Smooth muscle cell (in vitro differentiated cells): ENCODE results near the gene JAKMIP3. TPM values are rescaled to one million over a fixed set of nuclear protein-coding genes. Genes with fewer than 3 reads are reported as not detected.
A peak's percentile ranks its signal among the peaks of the same experiment; 100 is the strongest.

Source experiments
- DNase-seq: peaks from one replicate; lab custom pipeline; 2025; ENCODE audit not compliant: unreplicated experiment; lab: John Stamatoyannopoulos, UW
- H2AFZ ChIP-seq: fragments of 200-600 bp; sonication (generic); 2 replicates; pipeline ENCODE4 v1.6.0; 2016; ENCODE audit warnings: antibody characterized with exemption, low read depth, mild to moderate bottlenecking
- H3F3A ChIP-seq: fragments of 200-600 bp; sonication (generic); 2 replicates; pipeline ENCODE4 v1.6.0; 2017; ENCODE audit warnings: antibody characterized with exemption, low read depth
- H3K27ac ChIP-seq: fragments of 200-600 bp; sonication (generic); 2 replicates; pipeline ENCODE4 v1.5.1; 2016; ENCODE audit warnings: low read depth, mild to moderate bottlenecking
- H3K27me3 ChIP-seq: fragments of 200-600 bp; sonication (generic); 2 replicates; pipeline ENCODE4 v1.6.1; 2016; ENCODE audit warnings: low read depth, mild to moderate bottlenecking
- H3K36me3 ChIP-seq: fragments of 200-600 bp; sonication (generic); 2 replicates; pipeline ENCODE4 v1.5.1; 2016; ENCODE audit warnings: low read depth
- H3K4me1 ChIP-seq: fragments of 200-600 bp; sonication (generic); 2 replicates; pipeline ENCODE4 v1.5.1; 2016; ENCODE audit warnings: low read depth
- H3K4me2 ChIP-seq: fragments of 200-600 bp; sonication (generic); 2 replicates; pipeline ENCODE4 v1.6.0; 2016; ENCODE audit warnings: mild to moderate bottlenecking
- H3K4me3 ChIP-seq: fragments of 200-600 bp; sonication (generic); 2 replicates; pipeline ENCODE4 v1.5.1; 2016; ENCODE audit warnings: mild to moderate bottlenecking
- H3K79me2 ChIP-seq: fragments of 200-600 bp; sonication (generic); 2 replicates; pipeline ENCODE4 v1.6.0; 2016; ENCODE audit warnings: low read depth, mild to moderate bottlenecking
- H3K9ac ChIP-seq: fragments of 200-600 bp; sonication (generic); 2 replicates; pipeline ENCODE4 v1.6.0; 2016; ENCODE audit warnings: low read depth
- H3K9me3 ChIP-seq: fragments of 200-600 bp; sonication (generic); replicated peaks from 2 replicates; pipeline ENCODE4 v1.5.1; 2016; ENCODE audit warnings: low read depth
- H4K20me1 ChIP-seq: fragments of 200-600 bp; sonication (generic); 2 replicates; pipeline ENCODE4 v1.6.0; 2016; ENCODE audit warnings: low read depth
- CTCF ChIP-seq: fragments of 200-600 bp; sonication (generic); IDR thresholded peaks from 2 replicates; pipeline ENCODE4 v1.5.1; 2017; ENCODE audit warnings: borderline replicate concordance, mild to moderate bottlenecking, antibody characterized with exemption; ENCODE audit not compliant: insufficient read depth, poor library complexity, severe bottlenecking
- WGBS: methylation state at CpG from one replicate; pipeline ENCODE4 v1.1.7; 2016; ENCODE audit warnings: low lambda C conversion rate; 5-methylcytosine and 5-hydroxymethylcytosine counted together
- polyA plus RNA-seq: library from polyadenylated mRNA; unstranded; fragments of >200 nt; fragmentation: Nextera tagmentation; extraction: Ambion mirVana; gene quantifications from 2 replicates; pipeline ENCODE4 v1.2.1, GENCODE V29; 2016
- total RNA-seq: library from RNA; depleted of rRNA; stranded (reverse); fragments of >200 nt; gene quantifications from 2 replicates; pipeline ENCODE4 v1.2.3, GENCODE V29; 2014

The JAKMIP3 gene
- total and polyA plus RNA-seq, 2 experiments from 2014 or later: 0.09 TPM; not detected in 1

- Histone ChIP-seq H3K9ac (no peak overlapping the region), H3K27me3 (peaks cover 70% of the 10 kb centered on the region), H3K4me1 (peaks cover 10% of the 10 kb centered on the region), H3K27ac (no peak overlapping the region), H3F3A (no peaks in the 10 kb centered on the region), H3K79me2 (no peaks in the 10 kb centered on the region), H3K4me2 (peak overlapping the region; percentile 90), H3K9me3 (no peaks in the 10 kb centered on the region), H3K4me3 (peak overlapping the region; percentile 48), H4K20me1 (no peaks in the 10 kb centered on the region), H2AFZ (no peak overlapping the region), H3K36me3 (no peaks in the 10 kb centered on the region)
- no peak for TF ChIP-seq CTCF
- no peak for DNase-seq
- WGBS: 6% methylated on average over 39 of the region's 44 CpGs
Observed at GRCh38 chr10:132036887-132037675, 28.7 kb upstream of the JAKMIP3 start.

- H2AFZ ChIP-seq: no peak overlapping the region
- H3K27ac ChIP-seq: no peak overlapping the region
- no peaks in the 10 kb centered on the region for H3F3A ChIP-seq
- 32% methylated on average over 8 of the region's 10 CpGs for WGBS
- no peaks in the 10 kb centered on the region for H3K79me2 ChIP-seq
- H3K4me1 ChIP-seq: peaks cover 10% of the 10 kb centered on the region
- H3K36me3 ChIP-seq: no peaks in the 10 kb centered on the region
- H3K27me3 ChIP-seq: peaks cover 69% of the 10 kb centered on the region
- H3K9ac ChIP-seq: no peak overlapping the region
- DNase-seq: no peak
- TF ChIP-seq CTCF: no peak
- no peak overlapping the region for H3K4me2 ChIP-seq
- H3K4me3 ChIP-seq: no peak overlapping the region
- H4K20me1 ChIP-seq: no peaks in the 10 kb centered on the region
- no peaks in the 10 kb centered on the region for H3K9me3 ChIP-seq
Observed at GRCh38 chr10:132037676-132037975, 28.1 kb upstream of the JAKMIP3 start.

- DNase-seq: no peak
- Histone ChIP-seq H2AFZ (no peak overlapping the region), H3K4me3 (no peak overlapping the region), H3K9me3 (no peaks in the 10 kb centered on the region), H3K27me3 (peaks cover 69% of the 10 kb centered on the region), H3K9ac (no peak overlapping the region), H3K36me3 (no peaks in the 10 kb centered on the region), H3F3A (no peaks in the 10 kb centered on the region), H3K4me2 (no peak overlapping the region), H4K20me1 (no peaks in the 10 kb centered on the region), H3K79me2 (no peaks in the 10 kb centered on the region), H3K27ac (no peak overlapping the region), H3K4me1 (peaks cover 10% of the 10 kb centered on the region)
- WGBS: 90% methylated on average over 8 of the region's 8 CpGs
- TF ChIP-seq CTCF: no peak
Observed at GRCh38 chr10:132039371-132039770, 26.4 kb upstream of the JAKMIP3 start.

- no peaks in the 10 kb centered on the region for H3K79me2 ChIP-seq
- H3K4me3 ChIP-seq: no peak overlapping the region
- no peak overlapping the region for H3K9ac ChIP-seq
- no peak overlapping the region for H3K27ac ChIP-seq
- 85% methylated on average over 9 of the region's 9 CpGs for WGBS
- H3K27me3 ChIP-seq: peaks cover 62% of the 10 kb centered on the region
- H3K9me3 ChIP-seq: no peaks in the 10 kb centered on the region
- H4K20me1 ChIP-seq: no peaks in the 10 kb centered on the region
- no peak overlapping the region for H3K4me2 ChIP-seq
- peaks cover 10% of the 10 kb centered on the region for H3K4me1 ChIP-seq
- no peak for TF ChIP-seq CTCF
- no peaks in the 10 kb centered on the region for H3K36me3 ChIP-seq
- DNase-seq: no peak
- H2AFZ ChIP-seq: no peak overlapping the region
- H3F3A ChIP-seq: no peaks in the 10 kb centered on the region
Observed at GRCh38 chr10:132040046-132040445, 25.7 kb upstream of the JAKMIP3 start.
